ENCODE measurements around the gene SLC2A5.

DNA sequence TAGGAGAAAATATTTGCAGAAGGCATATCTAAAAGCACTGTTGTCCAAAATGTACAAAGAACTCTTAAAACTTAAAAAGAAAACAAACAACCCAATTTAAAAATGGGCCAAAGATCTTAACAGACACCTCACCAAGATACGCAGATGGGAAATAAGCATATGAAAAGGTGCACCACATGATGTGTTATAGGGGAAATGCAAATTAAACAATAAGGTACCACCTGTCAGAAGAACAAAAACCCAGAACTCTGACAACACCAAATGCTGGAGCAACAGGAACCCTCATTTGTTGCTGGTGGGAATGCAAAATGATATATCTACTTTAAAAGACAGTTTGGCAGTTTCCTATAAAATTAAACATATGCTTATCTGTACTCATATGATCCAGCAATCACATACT, 18.1 kb downstream of the SLC2A5 start:
- TF ChIP-seq, protein P1, sequence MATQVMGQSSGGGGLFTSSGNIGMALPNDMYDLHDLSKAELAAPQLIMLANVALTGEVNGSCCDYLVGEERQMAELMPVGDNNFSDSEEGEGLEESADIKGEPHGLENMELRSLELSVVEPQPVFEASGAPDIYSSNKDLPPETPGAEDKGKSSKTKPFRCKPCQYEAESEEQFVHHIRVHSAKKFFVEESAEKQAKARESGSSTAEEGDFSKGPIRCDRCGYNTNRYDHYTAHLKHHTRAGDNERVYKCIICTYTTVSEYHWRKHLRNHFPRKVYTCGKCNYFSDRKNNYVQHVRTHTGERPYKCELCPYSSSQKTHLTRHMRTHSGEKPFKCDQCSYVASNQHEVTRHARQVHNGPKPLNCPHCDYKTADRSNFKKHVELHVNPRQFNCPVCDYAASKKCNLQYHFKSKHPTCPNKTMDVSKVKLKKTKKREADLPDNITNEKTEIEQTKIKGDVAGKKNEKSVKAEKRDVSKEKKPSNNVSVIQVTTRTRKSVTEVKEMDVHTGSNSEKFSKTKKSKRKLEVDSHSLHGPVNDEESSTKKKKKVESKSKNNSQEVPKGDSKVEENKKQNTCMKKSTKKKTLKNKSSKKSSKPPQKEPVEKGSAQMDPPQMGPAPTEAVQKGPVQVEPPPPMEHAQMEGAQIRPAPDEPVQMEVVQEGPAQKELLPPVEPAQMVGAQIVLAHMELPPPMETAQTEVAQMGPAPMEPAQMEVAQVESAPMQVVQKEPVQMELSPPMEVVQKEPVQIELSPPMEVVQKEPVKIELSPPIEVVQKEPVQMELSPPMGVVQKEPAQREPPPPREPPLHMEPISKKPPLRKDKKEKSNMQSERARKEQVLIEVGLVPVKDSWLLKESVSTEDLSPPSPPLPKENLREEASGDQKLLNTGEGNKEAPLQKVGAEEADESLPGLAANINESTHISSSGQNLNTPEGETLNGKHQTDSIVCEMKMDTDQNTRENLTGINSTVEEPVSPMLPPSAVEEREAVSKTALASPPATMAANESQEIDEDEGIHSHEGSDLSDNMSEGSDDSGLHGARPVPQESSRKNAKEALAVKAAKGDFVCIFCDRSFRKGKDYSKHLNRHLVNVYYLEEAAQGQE (IDR thresholded peaks at IDR 0.05; ENCODE audit: low read depth): no peak
- TF ChIP-seq RAD21 (IDR thresholded peaks at IDR 0.05; ENCODE audit: low read depth) (no peak), TEAD4 (IDR thresholded peaks at IDR 0.05) (no peak)

Data from Ishikawa (cell line).